CD4-positive, CD25-positive, alpha-beta regulatory T cell (primary cell): ENCODE results near the gene ATP8A2. TPM values are rescaled to one million over a fixed set of nuclear protein-coding genes. Genes with fewer than 3 reads are reported as not detected.

Source experiments
- ATAC-seq, 2 donors: fragments of 150-1000 bp; cut with Tn5 transposase; one replicate each; pipeline ENCODE4 v1.10.0; 2021; ENCODE audit warnings: low read depth in 2 of 2, moderate number of reproducible peaks in 2 of 2, moderate library complexity in 1 of 2
- DNase-seq, 3 donors: peaks; one replicate each; pipeline versions ENCODE4 v3.0.0 to v3.0.0-alpha.2; 2012 to 2022; ENCODE audit warnings: mixed read lengths in 1 of 3
- H3K27ac ChIP-seq: one replicate; pipeline ENCODE4 v1.7.0; 2013; ENCODE audit warnings: mild to moderate bottlenecking, low read length; ENCODE audit not compliant: insufficient read depth, poor library complexity, severe bottlenecking
- H3K27me3 ChIP-seq: one replicate; pipeline ENCODE4 v1.7.0; 2013; ENCODE audit warnings: low read length; ENCODE audit not compliant: control insufficient read depth, insufficient read depth
- H3K36me3 ChIP-seq: one replicate; pipeline ENCODE4 v1.7.0; 2013; ENCODE audit warnings: mild to moderate bottlenecking, low read length, moderate library complexity; ENCODE audit not compliant: control insufficient read depth, insufficient read depth
- H3K4me1 ChIP-seq: 2 replicates; pipeline ENCODE4 v1.7.0; 2013; ENCODE audit warnings: mild to moderate bottlenecking, low read length; ENCODE audit not compliant: insufficient read depth, control insufficient read depth, poor library complexity, severe bottlenecking
- H3K4me3 ChIP-seq: one replicate; pipeline ENCODE4 v1.7.0; 2013; ENCODE audit warnings: low read depth, mild to moderate bottlenecking, low read length, moderate library complexity
- H3K9me3 ChIP-seq, 2 experiments: 1 replicate in 1 of 2; 2 replicates in 1 of 2; pipeline ENCODE4 v1.7.0; 2013; ENCODE audit warnings: low read length in 2 of 2, mild to moderate bottlenecking in 1 of 2, moderate library complexity in 1 of 2; ENCODE audit not compliant: control insufficient read depth in 2 of 2
- H3K27ac Mint-ChIP-seq, 3 donors: one replicate each; pipeline ENCODE4 v1.8.0; 2020 to 2022; ENCODE audit warnings: mild to moderate bottlenecking in 3 of 3, mixed read lengths in 3 of 3, moderate library complexity in 2 of 3
- H3K27me3 Mint-ChIP-seq: one replicate; pipeline ENCODE4 v1.8.0; 2022; ENCODE audit warnings: mild to moderate bottlenecking, mixed read lengths
- H3K36me3 Mint-ChIP-seq: one replicate; pipeline ENCODE4 v1.8.0; 2020; ENCODE audit warnings: mixed read lengths
- H3K4me1 Mint-ChIP-seq, 4 donors: one replicate each; pipeline ENCODE4 v1.8.0; 2020 to 2022; ENCODE audit warnings: mixed read lengths in 4 of 4, mild to moderate bottlenecking in 1 of 4
- H3K4me3 Mint-ChIP-seq, 4 donors: one replicate each; pipeline ENCODE4 v1.8.0; 2020 to 2022; ENCODE audit warnings: mild to moderate bottlenecking in 4 of 4, mixed read lengths in 4 of 4, moderate library complexity in 3 of 4
- H3K9me3 Mint-ChIP-seq, 7 donors: one replicate each; pipeline ENCODE4 v1.8.0; 2020 to 2022; ENCODE audit warnings: mixed read lengths in 7 of 7, mild to moderate bottlenecking in 3 of 7, moderate library complexity in 2 of 7
- polyA plus RNA-seq, 4 donors: library from polyadenylated mRNA; unstranded; fragments of 300-500 nt; fragmentation: Illumina TruSeq; gene quantifications; one replicate each; pipeline ENCODE4 v1.2.3, GENCODE V29; 2021
- total RNA-seq: library from RNA; stranded (reverse); gene quantifications from one replicate; pipeline ENCODE4 v1.2.3, GENCODE V29; 2022

Gene ATP8A2
- total and polyA plus RNA-seq, 5 donors from 2014 or later = 0.29 to 0.68 (median 0.55) TPM

DNA sequence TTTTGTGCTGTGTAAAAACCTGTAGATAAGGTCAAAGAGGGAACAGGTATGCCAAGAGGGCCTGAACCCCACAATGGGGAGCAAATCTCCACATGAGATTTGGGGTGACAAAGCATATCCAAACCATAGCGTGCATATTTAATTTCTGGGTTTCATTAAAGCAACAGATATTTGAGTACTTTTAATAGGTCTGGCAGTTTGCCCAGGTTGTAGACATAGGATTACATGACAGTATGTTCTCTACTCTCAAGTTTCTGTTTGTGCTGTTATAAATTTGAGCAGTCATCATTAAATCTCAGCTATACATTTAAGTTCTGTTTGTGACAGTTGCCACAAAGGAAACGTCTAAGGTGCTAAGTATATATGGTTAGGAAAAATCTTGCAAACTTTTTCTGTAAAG lies 236.4 kb downstream of the ATP8A2 start:
- no peaks in the 10 kb centered on the region for H3K4me1 ChIP-seq
- H3K4me1 Mint-ChIP-seq = no peaks in the 10 kb centered on the region
- ATAC-seq (no peak), DNase-seq (no peak)
- peaks cover 3% of the 10 kb centered on the region for H3K27me3 ChIP-seq
- H3K4me3 Mint-ChIP-seq = no peak overlapping the region
- no peaks in the 10 kb centered on the region for H3K9me3 ChIP-seq
- peaks cover 1 to 14% (median 6%) of the 10 kb centered on the region in 7 donors for H3K9me3 Mint-ChIP-seq
- no peak overlapping the region for H3K4me3 ChIP-seq
- no peaks in the 10 kb centered on the region for H3K36me3 ChIP-seq
- H3K27me3 Mint-ChIP-seq = peaks cover 7% of the 10 kb centered on the region
- H3K36me3 Mint-ChIP-seq = no peaks in the 10 kb centered on the region
- no peak overlapping the region for H3K27ac Mint-ChIP-seq
- no peak overlapping the region for H3K27ac ChIP-seq

- no peak for ATAC-seq
- no peaks in the 10 kb centered on the region for H3K36me3 ChIP-seq
- H3K4me1 ChIP-seq = no peaks in the 10 kb centered on the region
- Mint-ChIP-seq H3K27me3 (peaks cover 5% of the 10 kb centered on the region), H3K4me3 (no peak overlapping the region), H3K36me3 (no peaks in the 10 kb centered on the region), H3K27ac (no peak overlapping the region), H3K9me3 (peaks cover 0 to 5% (median 0%) of the 10 kb centered on the region in 7 donors), H3K4me1 (no peaks in the 10 kb centered on the region)
- no peak for DNase-seq
- no peak overlapping the region for H3K27ac ChIP-seq
- no peak overlapping the region for H3K4me3 ChIP-seq
- peaks cover 4% of the 10 kb centered on the region for H3K27me3 ChIP-seq
- H3K9me3 ChIP-seq = no peaks in the 10 kb centered on the region
Measured at GRCh38 chr13:25616674-25617073, 244.9 kb downstream of the ATP8A2 start.

DNA sequence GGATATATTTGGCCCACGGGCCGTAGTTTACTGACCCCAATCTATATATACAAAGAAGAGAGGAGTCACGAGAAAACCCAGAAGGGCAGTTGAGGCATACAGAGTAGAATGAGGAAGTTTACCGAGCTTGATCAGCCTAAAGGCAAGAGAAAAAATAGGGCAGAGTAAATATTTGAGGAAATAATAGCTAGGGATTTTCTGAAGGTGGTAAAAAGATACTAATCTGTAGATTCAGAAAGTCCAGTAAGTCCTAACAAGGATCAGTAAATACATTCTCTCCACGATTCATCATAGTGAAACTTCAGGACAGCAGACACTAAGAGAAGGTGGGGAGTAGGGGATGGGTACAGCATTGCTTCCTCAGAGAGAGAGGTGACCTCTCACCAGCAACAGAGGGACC lies 248.1 kb downstream of the ATP8A2 start:
- Histone ChIP-seq H3K36me3 (no peaks in the 10 kb centered on the region), H3K27ac (no peak overlapping the region), H3K4me3 (no peak overlapping the region), H3K9me3 (no peaks in the 10 kb centered on the region), H3K4me1 (no peaks in the 10 kb centered on the region), H3K27me3 (peaks cover 4% of the 10 kb centered on the region)
- Mint-ChIP-seq H3K4me3 (no peak overlapping the region), H3K4me1 (no peaks in the 10 kb centered on the region), H3K27ac (no peak overlapping the region), H3K27me3 (peaks cover 9% of the 10 kb centered on the region), H3K9me3 (peaks cover 0 to 5% (median 0%) of the 10 kb centered on the region in 7 donors), H3K36me3 (no peaks in the 10 kb centered on the region)
- ATAC-seq (no peak), DNase-seq (no peak)

GRCh38 chr13:25625414-25625813 lies 253.6 kb downstream of the ATP8A2 start:
- Mint-ChIP-seq H3K27ac (no peak overlapping the region), H3K27me3 (peaks cover 8% of the 10 kb centered on the region), H3K4me1 (no peaks in the 10 kb centered on the region), H3K9me3 (peaks cover 0 to 18% (median 3%) of the 10 kb centered on the region in 7 donors), H3K36me3 (no peaks in the 10 kb centered on the region), H3K4me3 (no peak overlapping the region)
- H3K36me3 ChIP-seq = no peaks in the 10 kb centered on the region
- ATAC-seq = no peak
- peaks cover 0 to 3% of the 10 kb centered on the region in 2 experiments for H3K9me3 ChIP-seq
- no peak overlapping the region for H3K27ac ChIP-seq
- H3K4me1 ChIP-seq = no peaks in the 10 kb centered on the region
- no peak overlapping the region for H3K4me3 ChIP-seq
- no peak for DNase-seq
- no peaks in the 10 kb centered on the region for H3K27me3 ChIP-seq

GRCh38 chr13:25630329-25630900 lies 258.6 kb downstream of the ATP8A2 start:
- Histone ChIP-seq H3K4me1 (no peaks in the 10 kb centered on the region), H3K27me3 (no peaks in the 10 kb centered on the region), H3K4me3 (no peak overlapping the region), H3K9me3 (peaks cover 0 to 3% of the 10 kb centered on the region in 2 experiments), H3K36me3 (no peaks in the 10 kb centered on the region), H3K27ac (no peak overlapping the region)
- DNase-seq = no peak
- Mint-ChIP-seq H3K27me3 (peaks cover 5% of the 10 kb centered on the region), H3K27ac (no peak overlapping the region), H3K9me3 (peaks cover 0 to 18% (median 3%) of the 10 kb centered on the region in 7 donors), H3K4me3 (no peak overlapping the region), H3K4me1 (no peaks in the 10 kb centered on the region), H3K36me3 (no peaks in the 10 kb centered on the region)
- no peak for ATAC-seq

DNA sequence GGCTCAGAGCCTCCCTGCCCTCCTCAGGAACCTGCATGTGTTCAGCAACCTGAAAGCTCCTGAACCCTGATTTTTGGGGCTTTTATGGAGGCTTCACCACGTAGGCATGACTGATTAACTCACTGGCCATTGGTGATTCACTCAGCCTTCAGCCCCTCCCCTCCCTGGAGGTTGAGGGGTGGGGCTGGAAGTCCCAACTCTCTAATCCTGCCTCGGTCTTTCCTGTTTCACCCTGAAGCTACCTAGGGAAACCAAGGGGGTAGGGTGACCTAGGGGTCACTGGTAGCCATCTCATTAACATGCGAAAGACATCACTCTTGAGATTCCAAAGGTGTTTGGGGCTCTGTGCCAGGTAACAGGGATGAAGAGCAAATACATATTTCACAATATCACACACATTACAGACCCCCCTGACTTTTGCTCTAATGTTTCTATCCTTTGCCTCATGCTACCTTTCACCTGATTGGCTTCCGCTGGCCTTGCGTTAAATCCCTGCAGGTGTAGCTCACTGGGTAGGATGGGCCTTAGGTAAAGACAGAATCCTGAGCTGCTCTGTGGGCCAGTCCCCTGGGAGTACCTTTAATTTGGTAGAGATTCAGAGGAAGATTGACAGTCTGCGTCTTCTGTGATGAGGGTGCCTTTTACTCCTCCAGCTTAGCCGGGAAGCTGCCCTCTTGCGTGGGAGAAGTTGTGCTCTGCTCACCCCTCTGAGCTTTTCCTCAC lies 260.6 kb downstream of the ATP8A2 start:
- no peaks in the 10 kb centered on the region for H3K27me3 ChIP-seq
- Mint-ChIP-seq H3K4me3 (no peak overlapping the region), H3K27ac (no peak overlapping the region), H3K36me3 (no peaks in the 10 kb centered on the region), H3K27me3 (no peaks in the 10 kb centered on the region), H3K4me1 (no peaks in the 10 kb centered on the region), H3K9me3 (peaks cover 0 to 11% (median 0%) of the 10 kb centered on the region in 7 donors)
- no peaks in the 10 kb centered on the region for H3K4me1 ChIP-seq
- H3K27ac ChIP-seq = no peak overlapping the region
- no peak overlapping the region for H3K4me3 ChIP-seq
- no peak for DNase-seq
- H3K36me3 ChIP-seq = no peaks in the 10 kb centered on the region
- no peaks in the 10 kb centered on the region for H3K9me3 ChIP-seq
- ATAC-seq = no peak

- ATAC-seq = no peak
- H3K4me3 Mint-ChIP-seq = no peak overlapping the region
Measured at GRCh38 chr13:25633093-25633492, 261.3 kb downstream of the ATP8A2 start.

DNA sequence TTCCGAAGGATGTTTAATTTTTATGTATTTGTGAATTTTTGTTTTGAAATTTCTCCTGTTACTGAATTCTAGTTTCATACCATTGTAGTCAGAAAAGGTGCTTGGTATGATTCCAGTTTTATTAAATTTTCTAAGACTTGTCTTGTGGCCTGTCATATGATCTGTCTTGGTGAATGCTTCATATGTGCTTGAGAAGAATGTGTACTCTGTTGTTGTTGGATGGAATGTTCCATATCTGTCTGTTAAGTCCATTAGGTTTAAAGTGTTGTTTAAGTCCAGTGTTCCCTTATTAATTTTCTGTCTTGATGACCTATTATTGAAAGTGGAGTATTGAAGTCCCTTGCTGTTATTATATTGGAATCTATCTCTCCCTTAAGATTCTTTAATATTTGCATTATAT lies 273.9 kb downstream of the ATP8A2 start:
- H3K27me3 ChIP-seq = no peaks in the 10 kb centered on the region
- H3K27ac ChIP-seq = no peak overlapping the region
- Mint-ChIP-seq H3K4me1 (no peaks in the 10 kb centered on the region), H3K4me3 (no peak overlapping the region), H3K9me3 (peaks cover 0 to 19% (median 6%) of the 10 kb centered on the region in 7 donors), H3K27me3 (no peaks in the 10 kb centered on the region), H3K27ac (no peak overlapping the region), H3K36me3 (no peaks in the 10 kb centered on the region)
- no peaks in the 10 kb centered on the region for H3K9me3 ChIP-seq
- ATAC-seq = no peak
- DNase-seq = no peak
- no peak overlapping the region for H3K4me3 ChIP-seq
- H3K36me3 ChIP-seq = no peaks in the 10 kb centered on the region
- no peaks in the 10 kb centered on the region for H3K4me1 ChIP-seq

More at GRCh38 chr13:25633093-25633492, 261.3 kb downstream of the ATP8A2 start:
- Mint-ChIP-seq H3K36me3 (no peaks in the 10 kb centered on the region), H3K27me3 (no peaks in the 10 kb centered on the region), H3K27ac (no peak overlapping the region), H3K4me1 (no peaks in the 10 kb centered on the region), H3K9me3 (peaks cover 0 to 4% (median 0%) of the 10 kb centered on the region in 7 donors)
- H3K4me3 ChIP-seq = no peak overlapping the region
- no peaks in the 10 kb centered on the region for H3K9me3 ChIP-seq
- DNase-seq = no peak
- H3K27ac ChIP-seq = no peak overlapping the region
- no peaks in the 10 kb centered on the region for H3K36me3 ChIP-seq
- no peaks in the 10 kb centered on the region for H3K27me3 ChIP-seq
- no peaks in the 10 kb centered on the region for H3K4me1 ChIP-seq
